RWPE2 (cell line): Measurements from ENCODE around the gene EEFSEC.

Experiments
- ATAC-seq: fragments of 200-7000 bp; cut with Tn5 transposase; 3 replicates; pipeline ENCODE4 v1.9.1; 2021; ENCODE audit warnings: low read depth
- DNase-seq: peaks from one replicate; pipeline ENCODE4 v3.0.0-alpha.2; 2020; ENCODE audit warnings: low spot score
- H3K27ac ChIP-seq: fragments of 450-650 bp; 2 replicates; pipeline ENCODE4 v1.5.1; 2017; ENCODE audit warnings: mild to moderate bottlenecking; ENCODE audit not compliant: poor library complexity, severe bottlenecking
- H3K27me3 ChIP-seq: fragments of 250-450 bp; sonication (Bioruptor Pico); 2 replicates; pipeline ENCODE4 v1.5.1; 2021; ENCODE audit warnings: mild to moderate bottlenecking, moderate library complexity; ENCODE audit not compliant: insufficient read depth, poor library complexity, severe bottlenecking
- H3K36me3 ChIP-seq: fragments of 250-450 bp; sonication (Bioruptor Pico); 2 replicates; pipeline ENCODE4 v1.5.1; 2020; ENCODE audit warnings: low read depth, mild to moderate bottlenecking, moderate library complexity
- H3K4me1 ChIP-seq: fragments of 250-450 bp; sonication (Bioruptor Pico); 2 replicates; pipeline ENCODE4 v1.5.1; 2021; ENCODE audit warnings: mild to moderate bottlenecking, moderate library complexity; ENCODE audit not compliant: insufficient read depth, poor library complexity, severe bottlenecking
- H3K4me3 ChIP-seq: fragments of 250-450 bp; sonication (Bioruptor Pico); 2 replicates; pipeline ENCODE4 v1.5.1; 2021; ENCODE audit warnings: mild to moderate bottlenecking, moderate library complexity; ENCODE audit not compliant: severe bottlenecking
- H3K9me3 ChIP-seq: fragments of 250-450 bp; sonication (Bioruptor Pico); 2 replicates; pipeline ENCODE4 v1.5.1; 2021; ENCODE audit warnings: mild to moderate bottlenecking, moderate library complexity; ENCODE audit not compliant: severe bottlenecking
- CTCF ChIP-seq: fragments of 450-650 bp; IDR thresholded peaks from one replicate; pipeline ENCODE4 v1.5.1; 2017; ENCODE audit warnings: mild to moderate bottlenecking, moderate library complexity; ENCODE audit not compliant: poor library complexity, severe bottlenecking

The EEFSEC gene

GRCh38 chr3:128238184-128238489, 84.9 kb downstream of the EEFSEC start:
- H3K4me1 ChIP-seq, result no peaks in the 10 kb centered on the region
- no peaks in the 10 kb centered on the region for H3K27me3 ChIP-seq
- DNase-seq (no peak), ATAC-seq (no peak)
- no peaks in the 10 kb centered on the region for H3K9me3 ChIP-seq
- H3K27ac ChIP-seq, result no peak overlapping the region
- H3K36me3 ChIP-seq, result no peaks in the 10 kb centered on the region
- no peak overlapping the region for H3K4me3 ChIP-seq
- TF ChIP-seq CTCF, result no peak

- no peaks in the 10 kb centered on the region for H3K27me3 ChIP-seq
- no peak for TF ChIP-seq CTCF
- ATAC-seq (no peak), DNase-seq (no peak)
- H3K36me3 ChIP-seq, result no peaks in the 10 kb centered on the region
- no peak overlapping the region for H3K4me3 ChIP-seq
- H3K4me1 ChIP-seq, result no peaks in the 10 kb centered on the region
- H3K9me3 ChIP-seq, result no peaks in the 10 kb centered on the region
- no peak overlapping the region for H3K27ac ChIP-seq
Observed at GRCh38 chr3:128239304-128239703, 86.0 kb downstream of the EEFSEC start.

- no peak for TF ChIP-seq CTCF
- Histone ChIP-seq H3K4me3 (no peak overlapping the region), H3K4me1 (no peaks in the 10 kb centered on the region), H3K27ac (no peak overlapping the region), H3K27me3 (no peaks in the 10 kb centered on the region), H3K36me3 (no peaks in the 10 kb centered on the region), H3K9me3 (no peaks in the 10 kb centered on the region)
- ATAC-seq, result no peak
- no peak for DNase-seq
Observed at GRCh38 chr3:128240232-128240631, 87.0 kb downstream of the EEFSEC start.

GRCh38 chr3:128241741-128242140, 88.5 kb downstream of the EEFSEC start:
- Histone ChIP-seq H3K4me3 (no peak overlapping the region), H3K36me3 (no peaks in the 10 kb centered on the region), H3K27ac (no peak overlapping the region), H3K4me1 (no peaks in the 10 kb centered on the region), H3K9me3 (no peaks in the 10 kb centered on the region), H3K27me3 (no peaks in the 10 kb centered on the region)
- ATAC-seq (no peak), DNase-seq (no peak)
- no peak for TF ChIP-seq CTCF

- DNase-seq, result no peak
Observed at GRCh38 chr3:128242818-128243601, 89.7 kb downstream of the EEFSEC start.

More at GRCh38 chr3:128242818-128243601, 89.7 kb downstream of the EEFSEC start:
- H3K9me3 ChIP-seq, result no peaks in the 10 kb centered on the region
- H3K36me3 ChIP-seq, result no peaks in the 10 kb centered on the region
- H3K4me3 ChIP-seq, result no peak overlapping the region
- ATAC-seq, result no peak
- no peak overlapping the region for H3K27ac ChIP-seq
- TF ChIP-seq CTCF, result no peak
- H3K4me1 ChIP-seq, result no peaks in the 10 kb centered on the region
- no peaks in the 10 kb centered on the region for H3K27me3 ChIP-seq
